Activated CD4-positive, CD25-positive, alpha-beta regulatory T cell (primary cell): Measurements from ENCODE around the gene LRP8.

Experiments used
- DNase-seq, 4 experiments: peaks; one replicate each; lab custom pipeline; 2025; lab: John Stamatoyannopoulos, UW

LRP8 gene

GRCh38 chr1:53359225-53359933 lies 31.5 kb upstream of the LRP8 start:
- no peak for DNase-seq

GRCh38 chr1:53356637-53357036 lies 28.8 kb upstream of the LRP8 start:
- DNase-seq = no peak

- no peak for DNase-seq
Measured at GRCh38 chr1:53354119-53354518, 26.2 kb upstream of the LRP8 start.

- DNase-seq = no peak
Measured at GRCh38 chr1:53352561-53352960, 24.7 kb upstream of the LRP8 start.

GRCh38 chr1:53350853-53351767 lies 23.2 kb upstream of the LRP8 start:
- no peak for DNase-seq

- DNase-seq = no peak
Measured at GRCh38 chr1:53349968-53350852, 22.3 kb upstream of the LRP8 start.

- no peak for DNase-seq
Measured at GRCh38 chr1:53349369-53349835, 21.5 kb upstream of the LRP8 start.

GRCh38 chr1:53348486-53349368 lies 20.9 kb upstream of the LRP8 start:
- DNase-seq = no peak

GRCh38 chr1:53346814-53347176 lies 18.9 kb upstream of the LRP8 start:
- DNase-seq = no peak

- DNase-seq = no peak
Measured at GRCh38 chr1:53345996-53346813, 18.3 kb upstream of the LRP8 start.

- DNase-seq = no peak
Measured at GRCh38 chr1:53344921-53345838, 17.3 kb upstream of the LRP8 start.

- no peak for DNase-seq
Measured at GRCh38 chr1:53343831-53344668, 16.2 kb upstream of the LRP8 start.

GRCh38 chr1:53342735-53343470 lies 15.0 kb upstream of the LRP8 start:
- DNase-seq = no peak

- no peak for DNase-seq
Measured at GRCh38 chr1:53341961-53342707, 14.3 kb upstream of the LRP8 start.

- no peak for DNase-seq
Measured at GRCh38 chr1:53341521-53341895, 13.6 kb upstream of the LRP8 start.

- no peak for DNase-seq
Measured at GRCh38 chr1:53340660-53341520, 13.0 kb upstream of the LRP8 start.
